GM19467 (cell line): ENCODE results near the gene MMP26.
"Not testable (repeated sequence)": the region's sequence is repeated elsewhere in the genome, so short reads cannot be mapped to it uniquely, and the experiment has no call there.

Experiments used
- ATAC-seq: cut with Tn5 transposase; IDR thresholded peaks from one replicate; pipeline ENCODE4 v1.9.1; 2021; ENCODE audit warnings: mild to moderate bottlenecking, moderate library complexity; ENCODE audit not compliant: unreplicated experiment

The MMP26 gene

GRCh38 chr11:4722616-4723534 is 18.3 kb downstream of the MMP26 start:
- ATAC-seq: not testable (repeated sequence)

GRCh38 chr11:4727171-4727570 is 22.6 kb downstream of the MMP26 start:
- no peak for ATAC-seq

GRCh38 chr11:4740735-4741134 is 36.2 kb downstream of the MMP26 start:
- no peak for ATAC-seq

GRCh38 chr11:4748438-4748837 is 43.9 kb downstream of the MMP26 start:
- ATAC-seq: no peak

GRCh38 chr11:4751201-4751600 is 46.6 kb downstream of the MMP26 start:
- ATAC-seq: no peak
